HG03139 (cell line): Measurements from ENCODE around the gene GAS5.
"Not testable (repeated sequence)": the region's sequence is repeated elsewhere in the genome, so short reads cannot be mapped to it uniquely, and the experiment has no call there.

Source experiments
- ATAC-seq: cut with Tn5 transposase; IDR thresholded peaks from one replicate; pipeline ENCODE4 v1.9.1; 2021; ENCODE audit not compliant: unreplicated experiment

GAS5 gene

GRCh38 chr1:173867753-173868265, at the start of gene GAS5:
GAS5 (minus strand) TSS chr1:173867989.
- ATAC-seq, result peak; percentile 60

- no peak for ATAC-seq
These were observed 49.4 kb upstream of the GAS5 start, which contains the start of gene SERPINC1 for GRCh38 chr1:173917149-173917548. SERPINC1 (minus strand) TSS chr1:173917327; CDS start chr1:173917259, 68 bp downstream.

- no peak for ATAC-seq
These were observed 48.9 kb upstream of the GAS5 start for GRCh38 chr1:173916667-173917066.

- ATAC-seq, result no peak
These were observed 47.8 kb upstream of the GAS5 start for GRCh38 chr1:173915596-173915995.

- ATAC-seq, result peak; percentile 61
These were observed 46.6 kb upstream of the GAS5 start for GRCh38 chr1:173914366-173914871.

GRCh38 chr1:173913111-173913510, 45.3 kb upstream of the GAS5 start:
- no peak for ATAC-seq

- ATAC-seq, result no peak
These were observed 36.2 kb upstream of the GAS5 start for GRCh38 chr1:173903827-173904531.

- no peak for ATAC-seq
These were observed 33.2 kb upstream of the GAS5 start for GRCh38 chr1:173900992-173901391.

GRCh38 chr1:173900427-173900826, 32.6 kb upstream of the GAS5 start:
- no peak for ATAC-seq

GRCh38 chr1:173894189-173894588, 26.4 kb upstream of the GAS5 start:
- no peak for ATAC-seq

- ATAC-seq, result no peak
These were observed 25.8 kb upstream of the GAS5 start for GRCh38 chr1:173893611-173894010.

GRCh38 chr1:173889885-173890284, 22.1 kb upstream of the GAS5 start:
- no peak for ATAC-seq

- ATAC-seq, result no peak
These were observed 21.0 kb upstream of the GAS5 start for GRCh38 chr1:173888749-173889148.

GRCh38 chr1:173887627-173888026, 19.8 kb upstream of the GAS5 start:
- no peak for ATAC-seq

- ATAC-seq, result no peak
These were observed 19.2 kb upstream of the GAS5 start for GRCh38 chr1:173886746-173887611.

GRCh38 chr1:173884701-173885100, 16.9 kb upstream of the GAS5 start:
- ATAC-seq, result no peak

GRCh38 chr1:173881117-173881516, 13.3 kb upstream of the GAS5 start:
- ATAC-seq, result not testable (repeated sequence)

- ATAC-seq, result no peak
These were observed 10.5 kb upstream of the GAS5 start for GRCh38 chr1:173878251-173878650.

GRCh38 chr1:173876732-173877131, 8.9 kb upstream of the GAS5 start:
- no peak for ATAC-seq

GRCh38 chr1:173871500-173871899, 3.7 kb upstream of the GAS5 start:
- no peak for ATAC-seq

GRCh38 chr1:173871091-173871490, 3.3 kb upstream of the GAS5 start:
- no peak for ATAC-seq
